PC-3 (cell line): ENCODE results near the gene SLF1. TPM values are rescaled to one million over a fixed set of nuclear protein-coding genes. Genes with fewer than 3 reads are reported as not detected.

ENCODE experiments used
- total RNA-seq: library from RNA; depleted of rRNA; stranded (reverse); fragments of >200 nt; gene quantifications from 2 replicates; pipeline ENCODE4 v1.2.3, GENCODE V29; 2014; rRNA removed

SLF1 gene
- total RNA-seq, 1 experiment from 2014 or later = 23.6 TPM

Other genes with a start within 250 kb of the SLF1 start
- gene KIAA0825, start 65 bp upstream of the SLF1 start, total RNA-seq = 0.07 and 0.23 TPM in 2 replicates